ENCODE results near the gene MRPS21. TPM values are rescaled to one million over a fixed set of nuclear protein-coding genes. Genes with fewer than 3 reads are reported as not detected.

MRPS21 gene
- total RNA-seq, 1 donor from 2014 or later: 58.5 TPM

- Mint-ChIP-seq H3K4me3 (ENCODE audit: unreplicated experiment) (no peak overlapping the region), H3K9me3 (ENCODE audit: low read depth) (no peaks in the 10 kb centered on the region), H3K4me1 (ENCODE audit: low read depth) (no peaks in the 10 kb centered on the region), H3K36me3 (ENCODE audit: low read depth) (peaks cover 42% of the 10 kb centered on the region), H3K27me3 (ENCODE audit: low read depth) (no peaks in the 10 kb centered on the region), H3K27ac (ENCODE audit: unreplicated experiment) (no peak overlapping the region)
- DNase-seq (ENCODE audit: low spot score): no peak
- no peak for TF ChIP-seq CTCF (IDR thresholded peaks at IDR 0.05)
Measured at GRCh38 chr1:150346316-150346715, 52.7 kb downstream of the MRPS21 start.

- no peak overlapping the region for H3K4me3 Mint-ChIP-seq (ENCODE audit: unreplicated experiment)
- H3K9me3 Mint-ChIP-seq (ENCODE audit: low read depth): no peaks in the 10 kb centered on the region
- H3K27ac Mint-ChIP-seq (ENCODE audit: unreplicated experiment): no peak overlapping the region
- no peak for TF ChIP-seq CTCF (IDR thresholded peaks at IDR 0.05)
- no peaks in the 10 kb centered on the region for H3K4me1 Mint-ChIP-seq (ENCODE audit: low read depth)
- DNase-seq (ENCODE audit: low spot score): no peak
- H3K36me3 Mint-ChIP-seq (ENCODE audit: low read depth): peaks cover 26% of the 10 kb centered on the region
- H3K27me3 Mint-ChIP-seq (ENCODE audit: low read depth): no peaks in the 10 kb centered on the region
Measured at GRCh38 chr1:150352866-150353265, 59.2 kb downstream of the MRPS21 start.

Other genes with a start within 250 kb of the MRPS21 start
- gene VPS45, start 226.1 kb upstream of the MRPS21 start, total RNA-seq: 28.7 to 55.3 TPM (median 33.1 TPM) in 3 replicates
- gene PLEKHO1, start 143.9 kb upstream of the MRPS21 start, total RNA-seq: 40.7 to 55.4 TPM (median 52.5 TPM) in 3 replicates
- 34.5 to 46.0 TPM (median 40.2 TPM) in 3 replicates for gene ANP32E, start 57.7 kb upstream of the MRPS21 start, total RNA-seq
- gene CA14, start 36.1 kb upstream of the MRPS21 start, total RNA-seq: not detected in 3 replicates
- gene APH1A, start 24.8 kb upstream of the MRPS21 start, total RNA-seq: 83.0 to 99.5 TPM (median 89.7 TPM) in 3 replicates
- 29.0 to 31.9 TPM (median 31.0 TPM) in 3 replicates for gene C1orf54, start 21.1 kb upstream of the MRPS21 start, total RNA-seq
- 3.1 to 3.9 TPM (median 3.1 TPM) in 3 replicates for gene CIART, start 11.3 kb upstream of the MRPS21 start, total RNA-seq
- gene PRPF3, start 27.7 kb downstream of the MRPS21 start, total RNA-seq: 36.5 to 52.1 TPM (median 39.6 TPM) in 3 replicates
- 22.2 to 27.0 TPM (median 22.2 TPM) in 3 replicates for gene RPRD2, start 70.3 kb downstream of the MRPS21 start, total RNA-seq
- gene TARS2, start 193.6 kb downstream of the MRPS21 start, total RNA-seq: 13.6 to 20.0 TPM (median 15.6 TPM) in 3 replicates
- 3.6 to 9.1 TPM (median 8.2 TPM) in 3 replicates for gene ECM1, start 214.2 kb downstream of the MRPS21 start, total RNA-seq
- 1.2 TPM in 1 of 3 replicates, not detected in the others for gene FALEC, start 221.9 kb downstream of the MRPS21 start, total RNA-seq